ENCODE measurements around the gene GRHL1.

GRHL1 gene

DNA sequence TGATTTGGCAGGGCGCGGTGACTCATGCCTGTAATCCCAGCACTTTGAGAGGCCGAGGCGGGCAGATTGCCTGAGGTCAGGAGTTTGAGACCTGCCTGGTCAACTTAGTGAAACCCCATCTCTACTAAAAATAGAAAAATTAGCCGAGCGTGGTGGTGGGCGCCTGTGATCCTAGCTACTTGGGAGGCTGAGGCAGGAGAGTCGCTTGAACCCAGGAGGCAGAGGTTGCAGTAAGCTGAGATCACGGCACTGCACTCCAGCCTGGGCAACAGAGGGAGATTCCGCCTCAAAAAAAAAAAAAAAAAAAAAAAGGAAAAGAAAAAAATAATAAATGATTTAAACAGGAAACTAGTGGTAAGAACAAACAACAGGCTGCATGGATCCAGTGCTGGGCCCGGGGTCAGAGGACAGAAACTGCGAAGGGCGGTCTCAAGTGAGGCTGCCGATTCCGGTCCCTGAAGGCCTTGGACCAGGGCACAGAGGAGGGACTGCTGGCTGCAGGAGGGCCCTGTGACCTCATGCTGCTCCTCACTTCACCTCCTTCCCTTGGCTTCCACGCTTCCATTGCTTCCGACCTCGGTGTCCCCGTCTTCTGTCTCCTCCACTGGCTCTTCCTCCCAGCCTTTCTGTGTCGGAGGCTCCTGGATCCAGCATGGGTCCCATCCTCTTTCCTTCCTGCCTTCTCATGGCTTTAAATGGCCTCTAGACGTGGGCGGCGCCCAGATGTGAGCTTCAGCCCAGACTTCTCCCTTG, 2.1 kb upstream of the GRHL1 start:
- TF ChIP-seq, protein P1, sequence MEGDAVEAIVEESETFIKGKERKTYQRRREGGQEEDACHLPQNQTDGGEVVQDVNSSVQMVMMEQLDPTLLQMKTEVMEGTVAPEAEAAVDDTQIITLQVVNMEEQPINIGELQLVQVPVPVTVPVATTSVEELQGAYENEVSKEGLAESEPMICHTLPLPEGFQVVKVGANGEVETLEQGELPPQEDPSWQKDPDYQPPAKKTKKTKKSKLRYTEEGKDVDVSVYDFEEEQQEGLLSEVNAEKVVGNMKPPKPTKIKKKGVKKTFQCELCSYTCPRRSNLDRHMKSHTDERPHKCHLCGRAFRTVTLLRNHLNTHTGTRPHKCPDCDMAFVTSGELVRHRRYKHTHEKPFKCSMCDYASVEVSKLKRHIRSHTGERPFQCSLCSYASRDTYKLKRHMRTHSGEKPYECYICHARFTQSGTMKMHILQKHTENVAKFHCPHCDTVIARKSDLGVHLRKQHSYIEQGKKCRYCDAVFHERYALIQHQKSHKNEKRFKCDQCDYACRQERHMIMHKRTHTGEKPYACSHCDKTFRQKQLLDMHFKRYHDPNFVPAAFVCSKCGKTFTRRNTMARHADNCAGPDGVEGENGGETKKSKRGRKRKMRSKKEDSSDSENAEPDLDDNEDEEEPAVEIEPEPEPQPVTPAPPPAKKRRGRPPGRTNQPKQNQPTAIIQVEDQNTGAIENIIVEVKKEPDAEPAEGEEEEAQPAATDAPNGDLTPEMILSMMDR (IDR thresholded peaks at IDR 0.05; ENCODE audit: borderline replicate concordance, insufficient read depth, low read depth, low read length), result no peak

DNA sequence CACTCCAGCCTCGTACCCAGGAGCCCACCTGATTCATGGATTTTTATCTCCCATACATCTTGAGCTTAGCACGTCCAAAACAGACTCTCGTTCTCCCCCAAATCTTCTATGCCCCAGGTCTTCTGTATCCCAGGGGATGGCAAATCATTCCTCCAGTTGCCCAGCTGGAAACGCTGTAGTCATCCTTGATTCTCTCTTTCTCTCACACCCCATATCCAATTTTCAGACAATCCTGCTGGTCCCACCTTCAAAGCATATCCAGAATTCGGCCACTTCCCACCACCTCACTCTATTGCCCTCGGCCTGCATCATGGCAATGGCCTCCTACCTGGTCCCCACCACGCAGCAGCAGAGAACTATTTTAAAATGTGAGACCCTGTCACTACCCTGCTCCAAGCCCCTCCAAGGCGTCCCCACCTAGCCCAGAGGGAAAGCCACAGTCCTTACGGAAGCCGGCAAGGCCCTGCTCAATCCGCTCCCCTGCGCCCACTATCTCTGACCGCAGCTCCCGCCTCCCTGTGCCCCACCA, 1.4 kb upstream of the GRHL1 start:
- TF ChIP-seq, protein P1 (IDR thresholded peaks at IDR 0.05; ENCODE audit: borderline replicate concordance, insufficient read depth, low read depth, low read length), result no peak
- H3K4me3 ChIP-seq (ENCODE audit: low read depth, low read length), result no peak overlapping the region

More for the DNA sequence above, 2.1 kb upstream of the GRHL1 start:
- H3K4me3 ChIP-seq (ENCODE audit: low read depth, low read length), result no peak overlapping the region

- TF ChIP-seq, protein P1 (IDR thresholded peaks at IDR 0.05; ENCODE audit: borderline replicate concordance, insufficient read depth, low read depth, low read length), result peak; percentile 19; the same call in 1 of the 2 replicates
- peak overlapping the region; percentile 51 for H3K4me3 ChIP-seq (ENCODE audit: low read depth, low read length)
These were observed 797 bp upstream of the GRHL1 start for GRCh38 chr2:9950521-9951271.

GRCh38 chr2:9951272-9951521, 296 bp upstream of the GRHL1 start:
- TF ChIP-seq, protein P1 (IDR thresholded peaks at IDR 0.05; ENCODE audit: borderline replicate concordance, insufficient read depth, low read depth, low read length), result no peak
- H3K4me3 ChIP-seq (ENCODE audit: low read depth, low read length), result peak overlapping the region; percentile 51

DNA sequence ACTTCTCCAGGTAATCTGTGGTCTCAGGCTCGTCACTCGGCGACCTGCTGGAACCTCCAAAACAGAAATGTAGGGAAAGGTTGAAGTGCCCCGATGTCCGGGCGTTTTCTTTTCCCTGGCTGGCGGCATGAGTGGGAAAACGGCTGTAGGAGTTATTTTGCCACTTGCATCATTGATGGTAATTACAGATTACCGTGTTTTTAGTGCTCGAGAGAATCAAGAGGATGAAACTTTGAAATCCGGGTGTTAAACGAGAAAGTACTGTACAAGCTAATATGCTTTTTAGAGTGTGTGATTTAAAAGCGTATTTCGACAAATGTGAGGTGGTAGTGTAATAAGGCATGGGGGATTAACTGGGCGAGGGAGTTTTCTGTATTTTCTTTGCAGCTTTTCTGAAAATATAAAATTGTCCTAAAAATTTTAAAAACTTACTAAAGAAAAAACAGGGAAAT, 819 bp downstream of the GRHL1 start:
- H3K4me3 ChIP-seq (ENCODE audit: low read depth, low read length), result no peak overlapping the region
- TF ChIP-seq, protein P1 (IDR thresholded peaks at IDR 0.05; ENCODE audit: borderline replicate concordance, insufficient read depth, low read depth, low read length), result no peak

GRCh38 chr2:9952856-9953503, 1.5 kb downstream of the GRHL1 start:
- H3K4me3 ChIP-seq (ENCODE audit: low read depth, low read length), result no peak overlapping the region
- TF ChIP-seq, protein P1 (IDR thresholded peaks at IDR 0.05; ENCODE audit: borderline replicate concordance, insufficient read depth, low read depth, low read length), result no peak

Data from GM12875 (cell line).